ENCODE measurements around the gene RPL39. TPM values are rescaled to one million over a fixed set of nuclear protein-coding genes. Genes with fewer than 3 reads are reported as not detected.
"Not testable (repeated sequence)": the region's sequence is repeated elsewhere in the genome, so short reads cannot be mapped to it uniquely, and the experiment has no call there.

Gene RPL39
- total RNA-seq, 2 donors from 2014 or later, result 2,393 to 3,257 TPM

GRCh38 chrX:119784747-119785446 lies 6.5 kb downstream of the RPL39 start:
- Mint-ChIP-seq H3K4me1 (peaks cover 5% of the 10 kb centered on the region), H3K27ac (peak overlapping the region; percentile 50), H3K27me3 (no peaks in the 10 kb centered on the region), H3K9me3 (no peaks in the 10 kb centered on the region), H3K4me3 (peak overlapping the region; percentile 37), H3K36me3 (ENCODE audit: low read depth) (peaks cover 85% of the 10 kb centered on the region)
- ATAC-seq (replicated peaks), result peak; percentile 50

- no peak overlapping the region for H3K4me3 Mint-ChIP-seq
- no peak for ATAC-seq (replicated peaks)
- peaks cover 5% of the 10 kb centered on the region for H3K4me1 Mint-ChIP-seq
- no peak overlapping the region for H3K27ac Mint-ChIP-seq
- H3K36me3 Mint-ChIP-seq (ENCODE audit: low read depth), result peaks cover 66% of the 10 kb centered on the region
- H3K9me3 Mint-ChIP-seq, result no peaks in the 10 kb centered on the region
- H3K27me3 Mint-ChIP-seq, result no peaks in the 10 kb centered on the region
These were observed 8.4 kb downstream of the RPL39 start for GRCh38 chrX:119783026-119783425.

- H3K9me3 Mint-ChIP-seq, result no peaks in the 10 kb centered on the region
- peaks cover 30% of the 10 kb centered on the region for H3K36me3 Mint-ChIP-seq (ENCODE audit: low read depth)
- no peaks in the 10 kb centered on the region for H3K4me1 Mint-ChIP-seq
- no peak overlapping the region for H3K4me3 Mint-ChIP-seq
- H3K27me3 Mint-ChIP-seq, result no peaks in the 10 kb centered on the region
- peak overlapping the region; percentile 63 for H3K27ac Mint-ChIP-seq
- no peak for ATAC-seq (replicated peaks)
These were observed 12.6 kb downstream of the RPL39 start for GRCh38 chrX:119778829-119779228.

- Mint-ChIP-seq H3K27me3 (no peaks in the 10 kb centered on the region), H3K27ac (peak overlapping the region; percentile 30), H3K36me3 (ENCODE audit: low read depth) (peaks cover 7% of the 10 kb centered on the region), H3K9me3 (no peaks in the 10 kb centered on the region), H3K4me1 (no peaks in the 10 kb centered on the region), H3K4me3 (peak overlapping the region; percentile 29)
- no peak for ATAC-seq (replicated peaks)
These were observed 15.8 kb downstream of the RPL39 start for GRCh38 chrX:119775517-119776238.

- not testable (repeated sequence) for H3K27me3 Mint-ChIP-seq; ATAC-seq (replicated peaks); H3K4me3 Mint-ChIP-seq; H3K27ac Mint-ChIP-seq; H3K36me3 Mint-ChIP-seq (ENCODE audit: low read depth); H3K9me3 Mint-ChIP-seq; H3K4me1 Mint-ChIP-seq
These were observed 22.0 kb downstream of the RPL39 start for GRCh38 chrX:119769388-119769787.

- not testable (repeated sequence) for H3K36me3 Mint-ChIP-seq (ENCODE audit: low read depth); ATAC-seq (replicated peaks); H3K4me3 Mint-ChIP-seq; H3K9me3 Mint-ChIP-seq; H3K4me1 Mint-ChIP-seq; H3K27ac Mint-ChIP-seq; H3K27me3 Mint-ChIP-seq
These were observed 23.0 kb downstream of the RPL39 start for GRCh38 chrX:119768436-119768835.

GRCh38 chrX:119763836-119764387 lies 27.5 kb downstream of the RPL39 start:
- ATAC-seq (replicated peaks), result no peak
- no peaks in the 10 kb centered on the region for H3K9me3 Mint-ChIP-seq
- H3K4me3 Mint-ChIP-seq, result no peak overlapping the region
- no peaks in the 10 kb centered on the region for H3K36me3 Mint-ChIP-seq (ENCODE audit: low read depth)
- H3K27me3 Mint-ChIP-seq, result no peaks in the 10 kb centered on the region
- no peak overlapping the region for H3K27ac Mint-ChIP-seq
- H3K4me1 Mint-ChIP-seq, result no peaks in the 10 kb centered on the region

GRCh38 chrX:119763181-119763580 lies 28.2 kb downstream of the RPL39 start:
- H3K4me1 Mint-ChIP-seq, result no peaks in the 10 kb centered on the region
- ATAC-seq (replicated peaks), result no peak
- H3K36me3 Mint-ChIP-seq (ENCODE audit: low read depth), result no peaks in the 10 kb centered on the region
- no peaks in the 10 kb centered on the region for H3K27me3 Mint-ChIP-seq
- no peak overlapping the region for H3K27ac Mint-ChIP-seq
- no peaks in the 10 kb centered on the region for H3K9me3 Mint-ChIP-seq
- no peak overlapping the region for H3K4me3 Mint-ChIP-seq

- ATAC-seq (replicated peaks), result no peak
- Mint-ChIP-seq H3K9me3 (no peaks in the 10 kb centered on the region), H3K27ac (no peak overlapping the region), H3K4me3 (no peak overlapping the region), H3K27me3 (no peaks in the 10 kb centered on the region), H3K4me1 (no peaks in the 10 kb centered on the region), H3K36me3 (ENCODE audit: low read depth) (no peaks in the 10 kb centered on the region)
These were observed 28.7 kb downstream of the RPL39 start for GRCh38 chrX:119762718-119763117.

GRCh38 chrX:119760026-119760877 lies 31.2 kb downstream of the RPL39 start:
- peaks cover 7% of the 10 kb centered on the region for H3K36me3 Mint-ChIP-seq (ENCODE audit: low read depth)
- no peak overlapping the region for H3K27ac Mint-ChIP-seq
- no peaks in the 10 kb centered on the region for H3K27me3 Mint-ChIP-seq
- peaks cover 17% of the 10 kb centered on the region for H3K4me1 Mint-ChIP-seq
- H3K9me3 Mint-ChIP-seq, result no peaks in the 10 kb centered on the region
- no peak overlapping the region for H3K4me3 Mint-ChIP-seq
- no peak for ATAC-seq (replicated peaks)

- ATAC-seq (replicated peaks), result no peak
- peak overlapping the region; percentile 89 for H3K4me3 Mint-ChIP-seq
- no peak overlapping the region for H3K27ac Mint-ChIP-seq
- H3K4me1 Mint-ChIP-seq, result peaks cover 22% of the 10 kb centered on the region
- H3K27me3 Mint-ChIP-seq, result no peaks in the 10 kb centered on the region
- H3K9me3 Mint-ChIP-seq, result no peaks in the 10 kb centered on the region
- peaks cover 7% of the 10 kb centered on the region for H3K36me3 Mint-ChIP-seq (ENCODE audit: low read depth)
These were observed 32.1 kb downstream of the RPL39 start for GRCh38 chrX:119759248-119759766.

- no peaks in the 10 kb centered on the region for H3K9me3 Mint-ChIP-seq
- H3K27me3 Mint-ChIP-seq, result no peaks in the 10 kb centered on the region
- H3K4me1 Mint-ChIP-seq, result peaks cover 27% of the 10 kb centered on the region
- no peak overlapping the region for H3K27ac Mint-ChIP-seq
- H3K36me3 Mint-ChIP-seq (ENCODE audit: low read depth), result peaks cover 7% of the 10 kb centered on the region
- peak; percentile 34 for ATAC-seq (replicated peaks)
- peak overlapping the region; percentile 89 for H3K4me3 Mint-ChIP-seq
These were observed 32.6 kb downstream of the RPL39 start for GRCh38 chrX:119758731-119759247.

GRCh38 chrX:119757979-119758730 lies 33.3 kb downstream of the RPL39 start, which contains the start of gene SOWAHD:
Gene SOWAHD (plus strand): TSS chrX:119758588. CDS start chrX:119758668, 80 bp downstream.
- Mint-ChIP-seq H3K9me3 (no peaks in the 10 kb centered on the region), H3K4me1 (peaks cover 28% of the 10 kb centered on the region), H3K36me3 (ENCODE audit: low read depth) (peaks cover 7% of the 10 kb centered on the region), H3K27me3 (no peaks in the 10 kb centered on the region), H3K27ac (peak within 1 kb of the TSS; percentile 99), H3K4me3 (peak within 1 kb of the TSS; percentile 89)
- peak; percentile 10 for ATAC-seq (replicated peaks)

Measured in activated T-helper 17 cell treated with anti-CD3 and anti-CD28 coated beads, Interleukin-2, amount 50 U/mL, for 72 hours (primary cell).